Epidermal melanocyte (primary cell): ENCODE data around the gene CD63.

Experiments used
- DNase-seq: peaks from one replicate; pipeline ENCODE4 v3.0.0; 2011; ENCODE audit warnings: low spot score; ENCODE audit not compliant: insufficient read length

Gene CD63

DNA sequence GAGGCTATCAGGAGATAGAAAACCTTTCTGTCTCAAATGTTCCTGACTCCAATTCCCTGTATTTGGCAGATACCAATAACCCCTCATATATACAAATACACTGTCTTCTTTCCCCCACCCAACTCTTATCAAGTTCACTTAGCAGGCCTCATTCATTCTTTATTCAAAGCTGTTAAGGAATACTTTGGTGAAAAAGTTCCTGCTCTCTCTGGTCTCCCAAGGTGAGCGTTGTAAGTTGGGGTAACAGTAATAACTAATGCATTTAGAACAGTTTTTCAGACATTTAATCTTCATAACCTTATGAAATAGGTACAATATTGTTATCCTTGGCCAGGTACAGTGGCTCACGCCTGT is 10.2 kb upstream of the CD63 start:
- no peak for DNase-seq

DNA sequence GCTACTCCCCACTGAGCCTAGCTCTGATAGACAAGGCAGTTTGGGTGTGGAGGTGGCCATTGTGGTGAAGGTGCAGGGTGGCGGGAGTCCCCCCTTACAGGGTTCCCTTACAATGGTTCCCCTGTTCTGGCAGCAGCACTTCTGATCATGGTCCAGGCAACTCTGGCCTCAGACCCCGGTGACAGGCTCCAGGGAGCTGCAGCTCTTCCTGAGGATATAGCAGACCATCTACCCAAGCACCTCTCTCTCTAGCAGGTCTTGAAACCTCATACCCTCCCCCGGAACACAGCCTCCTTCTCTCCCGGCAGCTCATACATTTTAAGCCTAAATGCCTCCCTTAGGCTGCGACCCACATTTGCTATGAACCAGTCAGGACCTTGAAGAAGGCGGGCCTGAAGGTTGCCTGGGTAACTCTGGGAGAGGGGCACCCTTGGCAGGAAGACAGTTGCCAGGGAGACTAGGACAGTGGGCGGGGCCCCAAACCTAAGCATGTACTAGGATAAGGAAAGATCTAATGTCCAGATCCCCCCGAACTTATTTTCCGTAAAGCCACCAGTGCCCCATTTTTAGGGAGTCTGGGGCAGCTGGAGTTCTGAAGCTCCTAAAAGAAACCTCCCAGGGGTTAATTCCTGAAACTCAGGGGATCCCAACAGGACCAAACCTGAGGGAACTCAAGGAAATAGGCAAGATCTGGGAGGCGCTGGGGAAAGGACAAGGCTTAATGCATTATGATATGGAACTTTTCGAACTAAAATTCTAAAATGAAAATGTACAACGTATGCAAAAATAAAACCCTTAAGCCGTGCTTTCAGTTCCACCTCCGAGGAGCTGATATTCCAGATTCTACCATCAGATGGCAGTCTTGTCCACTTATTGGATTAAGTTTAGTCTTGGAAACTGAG is 9.6 kb upstream of the CD63 start:
- peak; percentile 83 for DNase-seq

- no peak for DNase-seq
These were observed 8.8 kb upstream of the CD63 start for GRCh38 chr12:55737581-55738122.

GRCh38 chr12:55736780-55737580 is 8.2 kb upstream of the CD63 start:
- no peak for DNase-seq

DNA sequence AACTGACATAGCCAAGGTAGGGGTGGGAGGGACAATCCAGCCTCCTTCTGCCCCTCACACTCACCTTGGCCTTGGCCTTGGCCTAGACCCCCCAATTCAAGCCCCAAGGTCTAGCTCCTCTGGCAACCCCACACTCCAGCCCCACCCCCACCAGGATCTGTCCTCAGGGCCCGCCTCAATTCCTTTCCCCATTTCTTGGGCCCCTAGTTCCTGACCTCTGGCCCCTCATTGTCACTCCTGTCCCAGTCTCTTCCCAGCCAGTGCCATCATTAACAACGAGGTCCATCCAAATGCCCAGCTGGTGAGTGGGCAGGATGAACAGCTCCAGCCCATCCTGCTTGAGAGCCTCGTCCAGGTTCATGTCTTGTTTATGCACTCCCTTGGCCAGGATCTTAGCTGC is 7.3 kb upstream of the CD63 start:
- DNase-seq, result no peak

DNA sequence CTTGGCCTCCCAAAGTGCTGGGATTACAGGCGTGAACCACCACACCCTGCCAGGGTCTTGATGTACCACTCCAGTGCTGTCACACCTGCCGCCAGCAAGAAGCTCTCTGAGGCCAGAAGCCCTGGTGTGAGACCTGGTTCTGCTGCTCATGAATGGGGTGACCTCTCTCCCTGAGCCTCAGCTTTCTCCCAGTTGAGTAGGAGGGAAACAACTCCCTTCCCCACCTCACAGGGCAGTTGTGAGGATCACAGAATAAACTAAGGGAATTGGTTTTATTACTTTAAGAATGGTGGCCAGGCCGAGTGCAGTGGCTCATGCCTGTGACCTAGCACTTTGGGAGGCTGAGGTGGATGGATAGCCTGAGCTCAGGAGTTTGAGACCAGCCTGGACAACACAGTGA is 5.8 kb upstream of the CD63 start:
- no peak for DNase-seq

DNA sequence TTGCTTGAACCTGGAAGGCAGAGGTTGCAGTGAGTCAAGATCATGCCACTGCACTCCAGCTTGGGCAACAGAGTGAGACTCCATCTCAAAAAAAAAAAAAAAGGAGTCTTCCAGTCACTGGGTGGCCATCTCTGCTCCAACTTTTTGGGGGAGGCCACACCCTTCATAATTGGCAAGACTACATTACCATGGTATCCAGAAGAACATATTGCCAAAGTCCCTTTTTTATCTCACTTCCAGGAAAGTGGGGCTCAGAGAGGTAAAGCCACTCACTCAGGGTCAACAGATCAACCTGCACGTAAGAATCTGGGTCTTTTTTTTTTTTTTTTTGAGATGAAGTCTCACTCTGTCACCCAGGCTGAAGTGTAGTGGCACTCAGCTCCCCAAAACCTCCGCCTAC is 5.0 kb upstream of the CD63 start:
- no peak for DNase-seq

- no peak for DNase-seq
These were observed 4.3 kb upstream of the CD63 start for GRCh38 chr12:55733021-55733555.

- no peak for DNase-seq
These were observed 3.5 kb upstream of the CD63 start for GRCh38 chr12:55732288-55732687.

DNA sequence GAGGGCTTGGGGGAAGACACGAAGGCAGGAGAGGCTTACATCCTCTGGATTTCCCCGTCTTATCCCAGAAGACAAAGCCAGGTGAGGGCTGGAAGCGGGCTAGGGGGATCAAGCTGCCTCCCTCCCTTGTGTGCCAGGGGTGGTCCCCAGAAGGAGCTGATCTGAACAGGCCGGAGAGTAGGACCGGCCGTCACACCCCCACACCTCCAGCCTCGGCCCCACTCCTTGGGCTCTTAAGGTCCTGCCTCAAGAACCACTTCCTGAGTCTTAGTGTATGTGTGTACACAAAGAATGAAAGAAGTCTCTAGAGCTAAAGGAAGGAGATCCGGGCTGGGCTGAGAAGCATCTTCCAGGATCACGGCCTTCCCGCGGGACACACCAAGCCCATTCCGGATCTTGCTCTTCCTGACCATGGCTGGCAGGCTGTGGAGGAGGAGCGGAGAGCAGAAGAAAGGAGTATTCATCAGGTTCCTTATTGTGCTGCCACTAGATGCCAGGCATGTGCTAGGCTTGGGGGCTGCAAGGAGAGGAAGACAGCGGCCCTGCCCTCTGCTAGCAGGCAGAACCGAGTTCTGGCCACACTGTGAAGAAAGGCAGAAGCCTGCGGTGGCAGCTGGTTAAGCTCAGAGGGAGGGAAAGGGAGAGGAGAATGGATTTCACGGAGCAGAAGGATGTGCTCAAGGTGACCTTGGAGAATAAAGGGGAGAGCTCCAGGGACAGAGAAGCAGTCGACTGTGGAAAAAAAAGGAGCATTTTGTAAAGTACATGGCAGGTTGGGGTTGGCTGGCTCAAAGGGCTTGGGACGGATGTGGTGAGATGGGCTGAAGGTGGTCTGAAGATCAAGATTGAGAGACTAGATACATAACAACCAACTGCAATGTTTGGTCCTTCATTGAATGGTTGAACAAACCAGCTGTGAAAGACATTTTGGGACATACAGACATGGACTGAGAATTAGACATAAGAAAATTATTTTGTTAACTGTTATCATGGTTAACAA is 1.3 kb upstream of the CD63 start:
- DNase-seq, result no peak

DNA sequence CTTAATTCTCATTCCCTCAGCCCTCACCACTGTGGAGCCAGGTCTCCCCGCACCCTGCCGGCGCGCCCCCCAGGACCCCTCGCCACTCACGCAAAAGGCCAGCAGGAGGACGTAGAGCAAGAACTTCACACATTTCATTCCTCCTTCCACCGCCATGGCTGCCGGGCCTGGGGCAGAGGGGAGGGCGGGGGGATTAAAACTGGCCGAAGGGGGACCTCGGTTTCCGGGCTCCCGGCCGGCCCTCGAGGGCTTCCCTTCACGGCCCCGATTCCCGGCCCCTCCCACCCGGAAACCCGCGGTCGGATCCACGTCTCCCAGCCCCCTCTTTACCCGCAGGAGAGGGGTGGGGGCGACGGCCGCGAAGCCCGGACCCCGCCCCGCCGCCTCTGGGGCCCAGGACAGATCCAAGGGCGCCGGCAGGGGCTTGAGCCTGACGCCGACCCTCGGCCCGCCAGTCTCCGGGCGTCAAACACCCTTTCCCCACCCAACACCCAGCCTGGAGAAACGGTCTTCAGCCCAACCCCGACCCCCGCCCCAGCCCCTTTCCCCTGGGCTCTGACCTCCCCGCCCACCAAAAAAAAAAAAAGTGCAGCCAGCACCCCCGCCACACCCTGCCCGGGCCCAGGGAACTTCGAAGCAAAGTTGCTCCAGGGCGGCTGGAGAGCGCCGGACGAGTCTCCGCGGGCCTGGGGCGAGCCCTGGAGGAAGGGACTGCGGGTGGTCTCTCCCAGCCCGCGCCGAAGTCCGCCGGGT is 447 bp downstream of the CD63 start:
- DNase-seq, result no peak

DNA sequence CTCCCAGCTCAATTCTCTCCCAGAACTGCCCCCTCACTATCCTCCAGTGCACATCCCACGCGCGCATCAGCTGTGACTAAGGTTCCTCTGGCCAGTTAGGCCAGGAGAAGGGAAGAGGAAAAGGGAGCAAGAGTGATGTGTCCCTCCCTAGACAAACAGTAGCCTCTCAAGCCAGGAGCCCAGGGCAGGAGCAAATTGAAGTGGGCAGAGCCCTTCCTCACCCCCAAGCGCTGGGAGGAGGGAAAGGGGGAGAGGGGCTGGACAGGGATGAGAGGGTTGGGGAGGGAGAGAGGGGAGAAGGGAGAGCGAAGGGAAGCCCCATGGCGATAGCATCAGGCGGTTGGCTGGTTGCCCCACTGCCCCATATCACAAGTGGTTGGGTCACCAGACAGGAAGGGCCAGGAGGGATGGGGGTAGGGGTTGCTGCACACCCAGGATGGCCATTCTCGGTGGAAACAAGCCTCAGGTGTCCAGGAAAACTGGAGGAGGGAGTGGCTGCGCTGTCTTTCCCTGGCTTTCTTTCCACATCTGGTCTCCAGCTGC is 1.1 kb downstream of the CD63 start:
- no peak for DNase-seq

DNA sequence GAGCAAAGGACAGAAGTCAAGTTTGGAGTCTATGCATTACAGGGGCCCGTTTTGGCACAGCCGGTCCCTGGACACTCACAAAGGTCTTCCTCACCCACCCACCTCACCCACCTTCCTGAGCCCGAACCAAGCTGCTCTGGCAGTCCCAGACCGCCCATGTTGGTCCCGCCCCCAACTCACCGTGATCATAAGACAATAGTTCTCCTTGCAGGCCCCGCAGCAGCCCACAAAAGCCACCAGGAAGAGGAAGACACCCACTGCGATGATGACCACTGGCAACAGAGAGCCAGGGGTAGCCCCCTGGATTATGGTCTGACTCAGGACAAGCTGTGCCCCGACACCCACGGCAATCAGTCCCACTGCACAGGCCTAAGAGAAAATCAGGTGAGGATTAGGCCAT is 1.8 kb downstream of the CD63 start:
- no peak for DNase-seq

DNA sequence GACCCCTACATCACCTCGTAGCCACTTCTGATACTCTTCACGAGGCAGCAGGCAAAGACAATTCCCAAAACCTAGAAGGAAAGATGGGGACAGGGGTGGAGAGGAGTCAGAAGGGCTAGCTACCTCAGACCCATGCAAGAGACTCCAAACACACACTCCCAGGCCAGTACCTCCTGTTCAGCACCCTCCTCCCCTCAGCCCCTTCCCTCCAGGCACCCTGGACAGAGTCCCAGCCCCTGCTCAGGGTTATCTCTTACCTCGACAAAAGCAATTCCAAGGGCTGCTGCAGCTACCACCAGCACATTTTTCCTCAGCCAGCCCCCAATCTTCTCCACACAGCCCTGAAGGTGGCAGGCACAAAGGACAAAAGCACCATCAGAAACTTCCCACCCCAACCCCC is 3.3 kb downstream of the CD63 start:
- no peak for DNase-seq

- DNase-seq, result no peak
These were observed 3.9 kb downstream of the CD63 start for GRCh38 chr12:55724940-55725309.

GRCh38 chr12:55724226-55724939 is 4.4 kb downstream of the CD63 start:
- no peak for DNase-seq

GRCh38 chr12:55723516-55724225 is 5.1 kb downstream of the CD63 start:
- no peak for DNase-seq

GRCh38 chr12:55722948-55723347 is 5.9 kb downstream of the CD63 start:
- no peak for DNase-seq
